ENCODE results near the gene FAM163B.

The FAM163B gene

DNA sequence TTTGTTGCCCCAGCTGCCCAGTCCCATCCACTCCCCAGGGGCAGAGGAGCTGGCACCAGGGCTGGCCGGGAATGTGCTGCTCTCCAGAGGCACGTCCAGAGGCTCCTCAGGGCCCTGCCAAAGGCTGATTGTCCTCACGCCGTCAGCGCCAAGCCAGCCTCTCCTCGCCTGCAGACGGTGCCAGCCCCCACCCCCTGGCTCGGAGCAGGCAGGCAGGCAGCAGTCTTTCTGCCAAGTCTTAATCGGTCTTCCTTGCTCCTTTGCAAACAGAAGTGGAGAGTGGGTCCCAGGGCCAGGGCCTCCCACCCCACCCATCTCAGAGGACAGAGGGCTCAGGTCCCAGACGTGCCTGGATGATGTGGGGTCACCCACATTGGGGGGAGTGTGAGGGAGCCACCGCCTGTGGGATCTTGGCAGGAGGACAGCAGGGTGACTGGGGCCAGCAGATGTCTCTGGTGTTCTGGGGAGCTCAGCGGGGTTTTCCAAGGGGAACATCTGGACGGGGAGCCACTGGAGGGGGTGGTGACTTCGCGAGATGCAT lies 36.3 kb downstream of the FAM163B start:
- peaks cover 36% of the 10 kb centered on the region for H3K4me1 ChIP-seq
- no peaks in the 10 kb centered on the region for H3K27me3 ChIP-seq
- peak; percentile 58 for DNase-seq
- H3K9me3 ChIP-seq: no peaks in the 10 kb centered on the region
- H3K36me3 ChIP-seq: no peaks in the 10 kb centered on the region; the same call in 1 of the 2 replicates
- H3K4me3 ChIP-seq (ENCODE audit: low read depth, low read length): no peak overlapping the region
- TF ChIP-seq CTCF (IDR thresholded peaks at IDR 0.05; ENCODE audit: low read depth, low read length): no peak

- H3K9me3 ChIP-seq: no peaks in the 10 kb centered on the region
- H3K27me3 ChIP-seq: no peaks in the 10 kb centered on the region
- TF ChIP-seq CTCF (IDR thresholded peaks at IDR 0.05; ENCODE audit: low read depth, low read length): no peak
- H3K4me1 ChIP-seq: peaks cover 33% of the 10 kb centered on the region
- DNase-seq: no peak
- no peak overlapping the region for H3K4me3 ChIP-seq (ENCODE audit: low read depth, low read length)
- H3K36me3 ChIP-seq: no peaks in the 10 kb centered on the region
Observed at GRCh38 chr9:133571896-133572595, 37.1 kb downstream of the FAM163B start.

DNA sequence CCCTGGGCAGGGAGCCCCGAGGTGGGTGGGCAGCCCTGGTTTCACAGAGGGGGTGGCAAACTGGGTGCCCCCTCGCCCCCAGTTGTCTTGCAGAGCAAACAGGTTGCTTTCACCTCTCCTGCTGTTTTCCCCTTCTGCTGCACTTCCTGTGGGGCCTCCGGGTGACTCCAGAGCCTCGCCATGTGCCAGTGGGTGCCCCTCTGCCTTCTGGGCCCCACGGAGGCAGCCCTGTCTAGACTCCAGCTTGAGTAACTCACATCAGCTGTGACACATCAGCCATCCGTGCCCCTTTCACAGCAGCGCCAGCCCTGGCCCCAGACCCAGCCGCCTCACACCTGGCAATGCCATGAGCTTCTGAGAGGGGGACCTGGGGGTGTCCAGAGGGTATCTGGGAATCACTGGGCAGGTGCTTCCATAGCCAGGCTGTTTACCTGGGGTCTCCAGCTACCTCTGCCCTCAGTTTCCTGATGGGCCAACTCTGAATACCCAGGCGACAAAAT lies 37.7 kb downstream of the FAM163B start:
- Histone ChIP-seq H3K36me3 (no peaks in the 10 kb centered on the region), H3K27me3 (no peaks in the 10 kb centered on the region), H3K4me3 (ENCODE audit: low read depth, low read length) (no peak overlapping the region), H3K4me1 (peaks cover 30% of the 10 kb centered on the region), H3K9me3 (no peaks in the 10 kb centered on the region)
- no peak for DNase-seq
- TF ChIP-seq CTCF (IDR thresholded peaks at IDR 0.05; ENCODE audit: low read depth, low read length): no peak

- no peak for DNase-seq
- TF ChIP-seq CTCF (IDR thresholded peaks at IDR 0.05; ENCODE audit: low read depth, low read length): no peak
- no peaks in the 10 kb centered on the region for H3K27me3 ChIP-seq
- H3K4me3 ChIP-seq (ENCODE audit: low read depth, low read length): no peak overlapping the region
- H3K9me3 ChIP-seq: no peaks in the 10 kb centered on the region
- no peaks in the 10 kb centered on the region for H3K36me3 ChIP-seq
- peaks cover 28% of the 10 kb centered on the region for H3K4me1 ChIP-seq
Observed at GRCh38 chr9:133570691-133571080, 38.5 kb downstream of the FAM163B start.

DNA sequence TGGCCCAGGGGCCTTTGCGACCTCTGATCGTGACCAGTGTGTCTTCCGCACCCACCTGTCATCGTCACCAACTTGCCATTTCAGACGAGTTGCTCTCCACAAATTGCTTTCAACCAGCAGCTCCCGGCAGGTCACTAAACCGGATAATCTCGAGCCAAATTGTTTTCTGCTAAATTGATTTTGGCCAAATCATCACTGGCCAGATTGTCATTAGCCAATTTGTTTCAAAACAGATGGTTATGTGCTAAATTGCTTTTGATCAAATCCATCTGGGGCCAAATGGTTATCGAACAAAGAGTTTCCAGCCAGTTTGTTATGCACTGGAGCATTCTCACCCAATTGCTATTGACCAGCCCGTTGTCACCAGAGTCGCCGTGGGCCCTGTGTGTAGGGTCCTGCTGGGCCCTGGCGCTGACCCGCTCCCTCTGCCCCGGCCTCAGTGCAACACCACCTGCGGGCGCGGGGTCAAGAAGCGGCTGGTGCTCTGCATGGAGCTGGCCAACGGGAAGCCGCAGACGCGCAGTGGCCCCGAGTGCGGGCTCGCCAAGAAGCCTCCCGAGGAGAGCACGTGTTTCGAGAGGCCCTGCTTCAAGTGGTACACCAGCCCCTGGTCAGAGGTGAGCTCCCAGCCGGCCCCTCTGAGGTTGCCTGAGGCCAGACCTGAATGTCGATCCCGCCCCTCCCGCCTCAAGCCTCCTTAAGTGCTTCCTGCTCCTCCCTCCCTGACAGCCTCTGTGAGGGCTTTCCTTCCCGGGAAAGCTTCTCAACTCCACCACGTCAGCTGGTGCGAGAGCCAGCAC lies 39.1 kb downstream of the FAM163B start:
- H3K4me1 ChIP-seq: peaks cover 29% of the 10 kb centered on the region
- no peaks in the 10 kb centered on the region for H3K36me3 ChIP-seq
- no peak for DNase-seq
- no peaks in the 10 kb centered on the region for H3K9me3 ChIP-seq
- H3K4me3 ChIP-seq (ENCODE audit: low read depth, low read length): no peak overlapping the region
- H3K27me3 ChIP-seq: no peaks in the 10 kb centered on the region
- no peak for TF ChIP-seq CTCF (IDR thresholded peaks at IDR 0.05; ENCODE audit: low read depth, low read length)
